HCT116 (cell line): ENCODE data around the gene KDSR.

Experiments used
- SRF ChIP-seq: IDR thresholded peaks from 2 replicates; pipeline ENCODE4 v1.6.1; 2012; ENCODE audit warnings: low read depth
- TF ChIP-seq, protein P1 (sequence below), 3 experiments: fragments of 200-600 bp in 1 of 3; sonication (generic) in 1 of 3; IDR thresholded peaks in 2 of 3; conservative IDR thresholded peaks in 1 of 3; 2 replicates each; pipeline ENCODE4 v1.5.1; 2012 to 2017; ENCODE audit warnings: low read depth in 2 of 3, low read length in 2 of 3, antibody characterized with exemption in 1 of 3, borderline replicate concordance in 1 of 3, control low read depth in 1 of 3, mild to moderate bottlenecking in 1 of 3, mixed read lengths in 1 of 3, mixed run types in 1 of 3, moderate library complexity in 1 of 3; ENCODE audit not compliant: insufficient read depth in 1 of 3
- TF ChIP-seq, protein P2 (sequence below): IDR thresholded peaks from 2 replicates; pipeline ENCODE4 v1.6.1; 2012; ENCODE audit warnings: low read depth

DNA sequence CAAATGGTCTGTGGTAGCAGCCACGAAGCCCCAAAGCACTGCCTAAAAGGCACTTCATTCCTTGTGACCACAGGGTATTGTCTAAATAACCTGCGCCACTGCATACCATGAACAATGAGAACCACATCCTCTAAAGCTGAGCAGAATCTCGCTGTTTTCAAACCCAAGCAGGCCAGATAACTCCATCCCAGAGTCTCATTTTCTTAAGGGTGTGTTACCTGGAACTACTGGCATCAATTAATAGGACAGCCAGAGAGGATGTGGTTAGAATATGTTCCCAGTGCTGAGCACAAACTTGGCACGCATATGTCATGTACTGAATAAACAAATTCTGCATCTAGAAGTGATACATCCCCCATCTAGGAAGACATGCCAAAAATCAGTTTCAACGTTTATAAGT lies 42.3 kb upstream of the KDSR start:
- TF ChIP-seq, protein P1, sequence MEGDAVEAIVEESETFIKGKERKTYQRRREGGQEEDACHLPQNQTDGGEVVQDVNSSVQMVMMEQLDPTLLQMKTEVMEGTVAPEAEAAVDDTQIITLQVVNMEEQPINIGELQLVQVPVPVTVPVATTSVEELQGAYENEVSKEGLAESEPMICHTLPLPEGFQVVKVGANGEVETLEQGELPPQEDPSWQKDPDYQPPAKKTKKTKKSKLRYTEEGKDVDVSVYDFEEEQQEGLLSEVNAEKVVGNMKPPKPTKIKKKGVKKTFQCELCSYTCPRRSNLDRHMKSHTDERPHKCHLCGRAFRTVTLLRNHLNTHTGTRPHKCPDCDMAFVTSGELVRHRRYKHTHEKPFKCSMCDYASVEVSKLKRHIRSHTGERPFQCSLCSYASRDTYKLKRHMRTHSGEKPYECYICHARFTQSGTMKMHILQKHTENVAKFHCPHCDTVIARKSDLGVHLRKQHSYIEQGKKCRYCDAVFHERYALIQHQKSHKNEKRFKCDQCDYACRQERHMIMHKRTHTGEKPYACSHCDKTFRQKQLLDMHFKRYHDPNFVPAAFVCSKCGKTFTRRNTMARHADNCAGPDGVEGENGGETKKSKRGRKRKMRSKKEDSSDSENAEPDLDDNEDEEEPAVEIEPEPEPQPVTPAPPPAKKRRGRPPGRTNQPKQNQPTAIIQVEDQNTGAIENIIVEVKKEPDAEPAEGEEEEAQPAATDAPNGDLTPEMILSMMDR (IDR thresholded peaks at IDR 0.05 in 2 of 3, conservative IDR thresholded peaks at IDR 0.05 in 1 of 3; ENCODE audit: borderline replicate concordance in 1 of 3, insufficient read depth in 1 of 3, low read depth in 2 of 3, low read length in 2 of 3): no peak
- TF ChIP-seq, protein P2, sequence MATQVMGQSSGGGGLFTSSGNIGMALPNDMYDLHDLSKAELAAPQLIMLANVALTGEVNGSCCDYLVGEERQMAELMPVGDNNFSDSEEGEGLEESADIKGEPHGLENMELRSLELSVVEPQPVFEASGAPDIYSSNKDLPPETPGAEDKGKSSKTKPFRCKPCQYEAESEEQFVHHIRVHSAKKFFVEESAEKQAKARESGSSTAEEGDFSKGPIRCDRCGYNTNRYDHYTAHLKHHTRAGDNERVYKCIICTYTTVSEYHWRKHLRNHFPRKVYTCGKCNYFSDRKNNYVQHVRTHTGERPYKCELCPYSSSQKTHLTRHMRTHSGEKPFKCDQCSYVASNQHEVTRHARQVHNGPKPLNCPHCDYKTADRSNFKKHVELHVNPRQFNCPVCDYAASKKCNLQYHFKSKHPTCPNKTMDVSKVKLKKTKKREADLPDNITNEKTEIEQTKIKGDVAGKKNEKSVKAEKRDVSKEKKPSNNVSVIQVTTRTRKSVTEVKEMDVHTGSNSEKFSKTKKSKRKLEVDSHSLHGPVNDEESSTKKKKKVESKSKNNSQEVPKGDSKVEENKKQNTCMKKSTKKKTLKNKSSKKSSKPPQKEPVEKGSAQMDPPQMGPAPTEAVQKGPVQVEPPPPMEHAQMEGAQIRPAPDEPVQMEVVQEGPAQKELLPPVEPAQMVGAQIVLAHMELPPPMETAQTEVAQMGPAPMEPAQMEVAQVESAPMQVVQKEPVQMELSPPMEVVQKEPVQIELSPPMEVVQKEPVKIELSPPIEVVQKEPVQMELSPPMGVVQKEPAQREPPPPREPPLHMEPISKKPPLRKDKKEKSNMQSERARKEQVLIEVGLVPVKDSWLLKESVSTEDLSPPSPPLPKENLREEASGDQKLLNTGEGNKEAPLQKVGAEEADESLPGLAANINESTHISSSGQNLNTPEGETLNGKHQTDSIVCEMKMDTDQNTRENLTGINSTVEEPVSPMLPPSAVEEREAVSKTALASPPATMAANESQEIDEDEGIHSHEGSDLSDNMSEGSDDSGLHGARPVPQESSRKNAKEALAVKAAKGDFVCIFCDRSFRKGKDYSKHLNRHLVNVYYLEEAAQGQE: no peak
- no peak for TF ChIP-seq SRF
